ENCODE results near the gene ADH5.

The ADH5 gene

GRCh38 chr4:99021386-99021785 is 67.2 kb downstream of the ADH5 start:
- Histone ChIP-seq H3K4me1 (ENCODE audit: insufficient read depth, low read length, severe bottlenecking) (no peaks in the 10 kb centered on the region), H3K79me2 (ENCODE audit: insufficient read depth, low read length) (peaks cover 84% of the 10 kb centered on the region), H2AFZ (ENCODE audit: low read length) (no peak overlapping the region), H3K9me3 (ENCODE audit: low read length) (peaks cover 26% of the 10 kb centered on the region), H3K27me3 (ENCODE audit: insufficient read depth, low read length) (no peaks in the 10 kb centered on the region), H4K20me1 (ENCODE audit: insufficient read depth, low read length) (no peaks in the 10 kb centered on the region), H3K4me2 (ENCODE audit: low read length) (no peak overlapping the region), H3K27ac (ENCODE audit: low read depth, low read length, poor library complexity, severe bottlenecking) (no peak overlapping the region), H3K9me2 (ENCODE audit: low read depth, low read length) (no peaks in the 10 kb centered on the region), H3K4me3 (ENCODE audit: low read depth, low read length, poor library complexity, severe bottlenecking) (no peak overlapping the region), H3K9ac (ENCODE audit: low read length) (no peak overlapping the region), H3K36me3 (ENCODE audit: insufficient read depth, low read length) (peaks cover 58% of the 10 kb centered on the region), H3F3A (ENCODE audit: insufficient read depth, low read length) (no peaks in the 10 kb centered on the region)
- no peak for TF ChIP-seq EZH2 (IDR thresholded peaks at IDR 0.05; ENCODE audit: borderline replicate concordance, low read length)
- no peak for TF ChIP-seq CTCF (IDR thresholded peaks at IDR 0.05; ENCODE audit: low read length)

Data from OCI-LY1 (cell line).